ENCODE measurements around the gene GPATCH2. TPM values are rescaled to one million over a fixed set of nuclear protein-coding genes. Genes with fewer than 3 reads are reported as not detected.

The GPATCH2 gene
- polyA plus RNA-seq, 1 of the 3 experiments (the other 2 are of a cell fraction), result 4.2 TPM

DNA sequence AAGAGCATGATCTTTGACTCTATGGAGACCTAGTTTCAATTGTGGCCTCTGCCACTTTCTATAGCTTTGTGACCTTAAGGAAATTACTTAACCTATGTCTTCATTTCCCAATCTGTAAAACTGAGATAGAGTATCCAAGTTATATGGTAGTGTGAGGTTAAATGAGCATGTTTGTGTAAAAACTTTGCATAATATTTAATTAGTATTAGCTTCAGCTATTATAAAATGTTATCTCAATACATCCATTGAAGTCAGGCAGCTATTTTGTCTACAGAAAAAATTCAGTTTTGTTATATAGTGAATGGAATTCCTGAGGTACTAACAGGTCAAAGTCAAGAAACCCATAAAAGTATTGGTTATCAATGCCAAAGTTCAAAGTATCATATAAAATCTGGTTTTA lies 53.6 kb downstream of the GPATCH2 start:
- Histone ChIP-seq H3K9me2 (no peaks in the 10 kb centered on the region), H3K27me3 (ENCODE audit: insufficient read depth) (no peaks in the 10 kb centered on the region), H3K9ac (no peak overlapping the region), H3K9me3 (no peaks in the 10 kb centered on the region), H3K79me2 (ENCODE audit: insufficient read depth) (no peaks in the 10 kb centered on the region), H3K4me3 (ENCODE audit: low read depth in 2 of 2, low read length in 1 of 2) (no peak overlapping the region), H3K36me3 (replicated peaks in 1 of 2; ENCODE audit: control insufficient read depth in 1 of 2, insufficient read depth in 2 of 2, low read length in 1 of 2) (peaks cover 5 to 29% of the 10 kb centered on the region in 2 experiments), H3K4me1 (ENCODE audit: control insufficient read depth in 1 of 2, insufficient read depth in 2 of 2, low read depth in 1 of 2, low read length in 1 of 2) (no peaks in the 10 kb centered on the region; a peak in 1 of 4 replicates), H3F3A (replicated peaks; ENCODE audit: insufficient read depth) (no peaks in the 10 kb centered on the region), H2AFZ (ENCODE audit: low read depth) (no peak overlapping the region), H3K27ac (ENCODE audit: low read depth in 2 of 2, low read length in 1 of 2) (no peak overlapping the region), H4K20me1 (ENCODE audit: insufficient read depth) (no peaks in the 10 kb centered on the region), H3K4me2 (no peak overlapping the region)
- ChIA-PET POLR2A (no interaction called here), CTCF (interaction anchor here (1.4 kb wide), 1 partner anchor 36 kb away, joined by 3 read pairs; no protein-coding TSS in a partner anchor)
- DNase-seq, result no peak
- TF ChIP-seq MAX (IDR thresholded peaks at IDR 0.05; ENCODE audit: low read depth) (no peak), MEF2A (IDR thresholded peaks at IDR 0.05; ENCODE audit: borderline replicate concordance, low read depth) (no peak), CTCF (IDR thresholded peaks at IDR 0.05) (no peak), RAD21 (IDR thresholded peaks at IDR 0.05; ENCODE audit: low read length) (no peak), PBX3 (IDR thresholded peaks at IDR 0.05) (no peak), RCOR1 (IDR thresholded peaks at IDR 0.05; ENCODE audit: low read length) (no peak), EP300 (IDR thresholded peaks at IDR 0.05; ENCODE audit: borderline replicate concordance in 1 of 2, low read depth in 1 of 2, low read length in 1 of 2) (no peak), FOSL2 (IDR thresholded peaks at IDR 0.05; ENCODE audit: borderline replicate concordance, low read depth) (no peak), NFIC (IDR thresholded peaks at IDR 0.05; ENCODE audit: borderline replicate concordance) (no peak), SIN3A (IDR thresholded peaks at IDR 0.05; ENCODE audit: borderline replicate concordance, low read depth, low read length) (no peak), GATA2 (CRISPR knock-in tag; IDR thresholded peaks at IDR 0.05) (no peak), GABPA (IDR thresholded peaks at IDR 0.05; ENCODE audit: low read depth) (no peak), FOXM1 (IDR thresholded peaks at IDR 0.05; ENCODE audit: low read depth) (no peak), MXI1 (IDR thresholded peaks at IDR 0.05; ENCODE audit: low read depth, low read length) (no peak), SMC3 (IDR thresholded peaks at IDR 0.05; ENCODE audit: low read depth, low read length) (no peak), JUND (IDR thresholded peaks at IDR 0.05) (no peak), CHD2 (IDR thresholded peaks at IDR 0.05; ENCODE audit: low read length, partially characterized antibody) (no peak), YY1 (IDR thresholded peaks at IDR 0.05; ENCODE audit: low read depth) (no peak)
- TF ChIP-seq, protein P1, sequence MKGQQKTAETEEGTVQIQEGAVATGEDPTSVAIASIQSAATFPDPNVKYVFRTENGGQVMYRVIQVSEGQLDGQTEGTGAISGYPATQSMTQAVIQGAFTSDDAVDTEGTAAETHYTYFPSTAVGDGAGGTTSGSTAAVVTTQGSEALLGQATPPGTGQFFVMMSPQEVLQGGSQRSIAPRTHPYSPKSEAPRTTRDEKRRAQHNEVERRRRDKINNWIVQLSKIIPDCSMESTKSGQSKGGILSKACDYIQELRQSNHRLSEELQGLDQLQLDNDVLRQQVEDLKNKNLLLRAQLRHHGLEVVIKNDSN (IDR thresholded peaks at IDR 0.05; ENCODE audit: borderline replicate concordance, low read depth), result no peak
- TF ChIP-seq, protein P2, sequence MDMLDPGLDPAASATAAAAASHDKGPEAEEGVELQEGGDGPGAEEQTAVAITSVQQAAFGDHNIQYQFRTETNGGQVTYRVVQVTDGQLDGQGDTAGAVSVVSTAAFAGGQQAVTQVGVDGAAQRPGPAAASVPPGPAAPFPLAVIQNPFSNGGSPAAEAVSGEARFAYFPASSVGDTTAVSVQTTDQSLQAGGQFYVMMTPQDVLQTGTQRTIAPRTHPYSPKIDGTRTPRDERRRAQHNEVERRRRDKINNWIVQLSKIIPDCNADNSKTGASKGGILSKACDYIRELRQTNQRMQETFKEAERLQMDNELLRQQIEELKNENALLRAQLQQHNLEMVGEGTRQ (IDR thresholded peaks at IDR 0.05; ENCODE audit: borderline replicate concordance, low read depth, low read length), result no peak
